C4-2B (cell line): Measurements from ENCODE around the gene NRG2.

Experiments used
- H3K27ac ChIP-seq: fragments of 450-650 bp; 2 replicates; pipeline ENCODE4 v1.5.1; 2017
- ZFX ChIP-seq: fragments of 450-650 bp; IDR thresholded peaks from 2 replicates; pipeline ENCODE4 v1.6.1; 2017
- TF ChIP-seq, protein P1 (sequence below): fragments of 450-650 bp; conservative IDR thresholded peaks from 2 replicates; pipeline ENCODE4 v1.5.1; 2017; ENCODE audit warnings: mild to moderate bottlenecking

Gene NRG2

GRCh38 chr5:139822553-139823425 is 220.3 kb downstream of the NRG2 start:
- H3K27ac ChIP-seq: no peak overlapping the region
- TF ChIP-seq, protein P1, sequence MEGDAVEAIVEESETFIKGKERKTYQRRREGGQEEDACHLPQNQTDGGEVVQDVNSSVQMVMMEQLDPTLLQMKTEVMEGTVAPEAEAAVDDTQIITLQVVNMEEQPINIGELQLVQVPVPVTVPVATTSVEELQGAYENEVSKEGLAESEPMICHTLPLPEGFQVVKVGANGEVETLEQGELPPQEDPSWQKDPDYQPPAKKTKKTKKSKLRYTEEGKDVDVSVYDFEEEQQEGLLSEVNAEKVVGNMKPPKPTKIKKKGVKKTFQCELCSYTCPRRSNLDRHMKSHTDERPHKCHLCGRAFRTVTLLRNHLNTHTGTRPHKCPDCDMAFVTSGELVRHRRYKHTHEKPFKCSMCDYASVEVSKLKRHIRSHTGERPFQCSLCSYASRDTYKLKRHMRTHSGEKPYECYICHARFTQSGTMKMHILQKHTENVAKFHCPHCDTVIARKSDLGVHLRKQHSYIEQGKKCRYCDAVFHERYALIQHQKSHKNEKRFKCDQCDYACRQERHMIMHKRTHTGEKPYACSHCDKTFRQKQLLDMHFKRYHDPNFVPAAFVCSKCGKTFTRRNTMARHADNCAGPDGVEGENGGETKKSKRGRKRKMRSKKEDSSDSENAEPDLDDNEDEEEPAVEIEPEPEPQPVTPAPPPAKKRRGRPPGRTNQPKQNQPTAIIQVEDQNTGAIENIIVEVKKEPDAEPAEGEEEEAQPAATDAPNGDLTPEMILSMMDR: no peak
- TF ChIP-seq ZFX: no peak

GRCh38 chr5:139821806-139822552 is 221.1 kb downstream of the NRG2 start:
- no peak for TF ChIP-seq ZFX
- TF ChIP-seq, protein P1: no peak
- H3K27ac ChIP-seq: no peak overlapping the region

- TF ChIP-seq ZFX: no peak
- TF ChIP-seq, protein P1: no peak
- no peak overlapping the region for H3K27ac ChIP-seq
These were observed 222.5 kb downstream of the NRG2 start for GRCh38 chr5:139820606-139821005.

- TF ChIP-seq, protein P1: no peak
- TF ChIP-seq ZFX: no peak
- H3K27ac ChIP-seq: no peak overlapping the region
These were observed 223.0 kb downstream of the NRG2 start for GRCh38 chr5:139820130-139820529.

- TF ChIP-seq ZFX: no peak
- TF ChIP-seq, protein P1: no peak
These were observed 225.1 kb downstream of the NRG2 start for GRCh38 chr5:139817970-139818369.

DNA sequence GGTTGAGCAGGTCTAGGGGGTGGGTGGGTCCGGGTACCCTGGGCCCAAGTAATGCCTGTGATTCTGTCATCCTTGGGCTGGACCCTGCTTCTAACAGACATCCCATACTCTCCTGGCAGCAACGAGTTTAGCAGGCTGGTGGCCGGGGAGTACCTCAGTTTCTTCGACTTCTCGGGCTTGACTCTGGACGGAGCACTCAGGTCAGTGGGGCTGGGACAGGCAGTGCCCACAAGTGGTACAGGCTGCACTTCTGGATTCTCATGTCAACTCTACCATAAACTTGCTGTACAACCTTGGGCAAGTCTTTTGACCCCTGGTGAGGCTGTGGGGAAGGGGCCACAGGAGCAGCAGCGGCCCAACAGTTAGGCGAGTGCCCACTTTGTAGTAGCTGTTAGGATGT is 225.7 kb downstream of the NRG2 start:
- TF ChIP-seq, protein P1: no peak
- TF ChIP-seq ZFX: no peak
- H3K27ac ChIP-seq: no peak overlapping the region

More at GRCh38 chr5:139817970-139818369, 225.1 kb downstream of the NRG2 start:
- no peak overlapping the region for H3K27ac ChIP-seq

DNA sequence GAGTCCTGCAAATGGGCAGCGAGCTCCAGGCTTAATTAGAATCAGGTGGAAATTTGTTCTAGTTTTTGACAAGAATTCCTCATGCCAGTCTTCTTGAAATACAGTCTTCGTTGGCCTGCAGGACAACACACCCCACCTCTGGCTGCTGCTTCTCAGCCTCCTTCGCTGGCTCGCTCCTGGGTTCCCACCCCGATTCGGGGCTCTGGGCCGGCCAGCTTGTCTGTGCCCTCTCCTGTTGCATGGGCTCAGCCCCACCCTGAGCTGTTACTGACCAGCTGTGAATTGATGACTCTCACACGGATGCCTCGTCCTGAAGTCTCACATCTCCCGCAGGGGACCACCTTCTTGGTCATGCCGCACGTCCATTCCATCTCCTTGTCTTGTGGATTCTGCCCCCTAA is 226.5 kb downstream of the NRG2 start:
- TF ChIP-seq, protein P1: no peak
- TF ChIP-seq ZFX: no peak
- H3K27ac ChIP-seq: no peak overlapping the region
